ENCODE results near the gene GTF2IRD1. TPM values are rescaled to one million over a fixed set of nuclear protein-coding genes. Genes with fewer than 3 reads are reported as not detected.

The GTF2IRD1 gene
- polyA plus RNA-seq, 1 of the 3 experiments (the other 2 are of a cell fraction), result 26.4 TPM

GRCh38 chr7:74599244-74599643 lies 145.5 kb downstream of the GTF2IRD1 start:
- Histone ChIP-seq H3K79me2 (ENCODE audit: insufficient read depth) (no peaks in the 10 kb centered on the region), H3F3A (replicated peaks; ENCODE audit: insufficient read depth) (peaks cover 7% of the 10 kb centered on the region), H3K4me1 (ENCODE audit: control insufficient read depth in 1 of 2, insufficient read depth in 2 of 2, low read depth in 1 of 2, low read length in 1 of 2) (no peaks in the 10 kb centered on the region), H3K9me2 (no peaks in the 10 kb centered on the region), H3K9ac (no peak overlapping the region), H3K4me3 (ENCODE audit: low read depth in 2 of 2, low read length in 1 of 2) (no peak overlapping the region), H2AFZ (ENCODE audit: low read depth) (no peak overlapping the region), H3K4me2 (no peak overlapping the region), H3K27me3 (ENCODE audit: insufficient read depth) (no peaks in the 10 kb centered on the region), H3K9me3 (no peaks in the 10 kb centered on the region), H4K20me1 (ENCODE audit: insufficient read depth) (no peaks in the 10 kb centered on the region), H3K27ac (ENCODE audit: low read depth in 2 of 2, low read length in 1 of 2) (no peak overlapping the region), H3K36me3 (replicated peaks in 1 of 2; ENCODE audit: control insufficient read depth in 1 of 2, insufficient read depth in 2 of 2, low read length in 1 of 2) (peaks cover 5 to 37% of the 10 kb centered on the region in 2 experiments)
- whole genome bisulfite sequencing (ENCODE audit: low lambda C conversion rate), result 97% methylated on average over 4 of the region's 4 CpGs
- TF ChIP-seq IRF3 (IDR thresholded peaks at IDR 0.05; ENCODE audit: low read depth, low read length), result no peak
- no peak for TF ChIP-seq MAX (IDR thresholded peaks at IDR 0.05; ENCODE audit: low read depth)
- no peak for TF ChIP-seq GABPA (IDR thresholded peaks at IDR 0.05; ENCODE audit: low read depth)
- no peak for TF ChIP-seq EP300 (IDR thresholded peaks at IDR 0.05; ENCODE audit: borderline replicate concordance in 1 of 2, low read depth in 1 of 2, low read length in 1 of 2)
- no peak for TF ChIP-seq FOSL2 (IDR thresholded peaks at IDR 0.05; ENCODE audit: borderline replicate concordance, low read depth)
- no peak for TF ChIP-seq YY1 (IDR thresholded peaks at IDR 0.05; ENCODE audit: low read depth)
- TF ChIP-seq MXI1 (IDR thresholded peaks at IDR 0.05; ENCODE audit: low read depth, low read length), result no peak
- TF ChIP-seq RFX5 (IDR thresholded peaks at IDR 0.05; ENCODE audit: low read length), result no peak
- TF ChIP-seq JUND (IDR thresholded peaks at IDR 0.05), result no peak
- no peak for TF ChIP-seq TEAD4 (IDR thresholded peaks at IDR 0.05; ENCODE audit: borderline replicate concordance, insufficient read depth)
- TF ChIP-seq POLR2AphosphoS5 (IDR thresholded peaks at IDR 0.05; ENCODE audit: low read depth, low read length), result no peak
- no peak for TF ChIP-seq MEF2A (IDR thresholded peaks at IDR 0.05; ENCODE audit: borderline replicate concordance, low read depth)
- TF ChIP-seq SMC3 (IDR thresholded peaks at IDR 0.05; ENCODE audit: low read depth, low read length), result no peak
- TF ChIP-seq REST (IDR thresholded peaks at IDR 0.05; ENCODE audit: low read depth, low read length), result no peak
- no peak for TF ChIP-seq RCOR1 (IDR thresholded peaks at IDR 0.05; ENCODE audit: low read length)
- no peak for TF ChIP-seq ELF1 (IDR thresholded peaks at IDR 0.05)
- no peak for TF ChIP-seq GATA2 (CRISPR knock-in tag; IDR thresholded peaks at IDR 0.05)
- TF ChIP-seq ZBTB33 (IDR thresholded peaks at IDR 0.05; ENCODE audit: borderline replicate concordance, low read depth), result no peak
- POLR2A ChIA-PET, result no interaction called here
- no peak for DNase-seq
- CTCF ChIA-PET, result no interaction called here
